HG02973 (cell line): ENCODE data around the gene PDIA2.

ENCODE experiments used
- ATAC-seq: cut with Tn5 transposase; IDR thresholded peaks from one replicate; pipeline ENCODE4 v1.9.1; 2021; ENCODE audit warnings: moderate library complexity; ENCODE audit not compliant: unreplicated experiment

PDIA2 gene

GRCh38 chr16:280005-280460 lies 2.9 kb upstream of the PDIA2 start:
- no peak for ATAC-seq

- ATAC-seq = no peak
These were observed 2.4 kb upstream of the PDIA2 start, which contains the start of gene ARHGDIG for GRCh38 chr16:280552-280951. TSS of gene ARHGDIG (plus strand) at chr16:280591. CDS start at chr16:280681, 90 bp downstream.

- no peak for ATAC-seq
These were observed 1.8 kb upstream of the PDIA2 start for GRCh38 chr16:280991-281659.

DNA sequence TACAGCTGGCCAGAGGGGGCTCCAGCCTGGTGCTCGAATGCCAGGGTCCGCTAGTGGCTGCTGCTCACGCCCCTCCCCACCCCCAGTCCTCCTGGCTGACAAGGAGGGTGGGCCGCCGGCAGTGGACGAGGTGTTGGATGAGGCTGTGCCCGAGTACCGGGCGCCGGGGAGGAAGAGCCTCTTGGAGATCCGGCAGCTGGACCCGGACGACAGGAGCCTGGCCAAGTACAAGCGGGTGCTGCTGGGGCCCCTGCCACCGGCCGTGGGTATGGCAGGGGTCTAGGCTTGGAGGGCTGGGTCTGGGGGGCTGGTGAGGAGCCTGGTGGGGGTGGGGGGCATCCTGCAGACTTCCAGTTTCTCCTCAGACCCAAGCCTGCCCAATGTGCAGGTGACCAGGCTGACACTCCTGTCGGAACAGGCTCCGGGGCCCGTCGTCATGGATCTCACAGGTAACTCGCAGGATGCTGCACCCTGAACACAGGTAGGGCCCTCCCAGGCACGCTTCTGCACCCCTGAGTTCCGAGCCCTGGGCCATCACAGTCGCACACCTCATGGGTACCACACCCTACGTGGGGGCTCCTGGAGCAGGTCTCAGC lies 1.2 kb upstream of the PDIA2 start:
- ATAC-seq = no peak

- no peak for ATAC-seq
These were observed 473 bp upstream of the PDIA2 start for GRCh38 chr16:282491-282890.

DNA sequence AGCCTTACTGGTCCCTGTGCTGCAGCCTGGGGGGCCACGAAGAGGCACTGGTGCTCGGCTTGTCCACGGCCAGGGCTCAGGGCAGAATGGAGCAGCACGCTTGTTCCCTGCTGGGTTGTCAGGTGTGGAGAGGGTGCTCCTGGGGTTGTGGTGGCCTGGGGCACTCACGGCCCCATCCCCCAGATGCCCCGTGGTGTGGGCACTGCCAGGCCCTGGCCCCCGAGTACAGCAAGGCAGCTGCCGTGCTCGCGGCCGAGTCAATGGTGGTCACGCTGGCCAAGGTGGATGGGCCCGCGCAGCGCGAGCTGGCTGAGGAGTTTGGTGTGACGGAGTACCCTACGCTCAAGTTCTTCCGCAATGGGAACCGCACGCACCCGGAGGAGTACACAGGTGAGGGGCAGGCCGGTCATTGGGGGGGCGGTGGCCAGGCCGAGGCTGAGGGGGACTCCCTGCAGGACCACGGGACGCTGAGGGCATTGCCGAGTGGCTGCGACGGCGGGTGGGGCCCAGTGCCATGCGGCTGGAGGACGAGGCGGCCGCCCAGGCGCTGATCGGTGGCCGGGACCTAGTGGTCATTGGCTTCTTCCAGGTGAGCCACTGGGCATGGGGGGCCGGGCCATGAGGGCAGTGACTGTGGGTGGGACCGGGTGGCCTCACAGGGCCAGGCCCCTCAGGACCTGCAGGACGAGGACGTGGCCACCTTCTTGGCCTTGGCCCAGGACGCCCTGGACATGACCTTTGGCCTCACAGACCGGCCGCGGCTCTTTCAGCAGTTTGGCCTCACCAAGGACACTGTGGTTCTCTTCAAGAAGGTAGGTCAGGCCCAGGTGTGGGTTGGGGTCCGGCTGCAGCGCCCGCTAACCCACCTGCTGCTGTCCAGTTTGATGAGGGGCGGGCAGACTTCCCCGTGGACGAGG lies 1.5 kb downstream of the PDIA2 start:
- no peak for ATAC-seq

GRCh38 chr16:285146-286055 lies 2.4 kb downstream of the PDIA2 start:
- ATAC-seq = no peak

GRCh38 chr16:286491-287297 lies 3.7 kb downstream of the PDIA2 start:
- ATAC-seq = no peak

GRCh38 chr16:287298-287811 lies 4.4 kb downstream of the PDIA2 start:
- ATAC-seq = no peak

GRCh38 chr16:287981-288920 lies 5.3 kb downstream of the PDIA2 start:
- no peak for ATAC-seq

GRCh38 chr16:289395-289997 lies 6.5 kb downstream of the PDIA2 start:
- ATAC-seq = no peak

GRCh38 chr16:290015-290680 lies 7.2 kb downstream of the PDIA2 start:
- no peak for ATAC-seq

GRCh38 chr16:290681-291405 lies 7.9 kb downstream of the PDIA2 start:
- ATAC-seq = no peak

GRCh38 chr16:291539-291938 lies 8.6 kb downstream of the PDIA2 start:
- no peak for ATAC-seq

DNA sequence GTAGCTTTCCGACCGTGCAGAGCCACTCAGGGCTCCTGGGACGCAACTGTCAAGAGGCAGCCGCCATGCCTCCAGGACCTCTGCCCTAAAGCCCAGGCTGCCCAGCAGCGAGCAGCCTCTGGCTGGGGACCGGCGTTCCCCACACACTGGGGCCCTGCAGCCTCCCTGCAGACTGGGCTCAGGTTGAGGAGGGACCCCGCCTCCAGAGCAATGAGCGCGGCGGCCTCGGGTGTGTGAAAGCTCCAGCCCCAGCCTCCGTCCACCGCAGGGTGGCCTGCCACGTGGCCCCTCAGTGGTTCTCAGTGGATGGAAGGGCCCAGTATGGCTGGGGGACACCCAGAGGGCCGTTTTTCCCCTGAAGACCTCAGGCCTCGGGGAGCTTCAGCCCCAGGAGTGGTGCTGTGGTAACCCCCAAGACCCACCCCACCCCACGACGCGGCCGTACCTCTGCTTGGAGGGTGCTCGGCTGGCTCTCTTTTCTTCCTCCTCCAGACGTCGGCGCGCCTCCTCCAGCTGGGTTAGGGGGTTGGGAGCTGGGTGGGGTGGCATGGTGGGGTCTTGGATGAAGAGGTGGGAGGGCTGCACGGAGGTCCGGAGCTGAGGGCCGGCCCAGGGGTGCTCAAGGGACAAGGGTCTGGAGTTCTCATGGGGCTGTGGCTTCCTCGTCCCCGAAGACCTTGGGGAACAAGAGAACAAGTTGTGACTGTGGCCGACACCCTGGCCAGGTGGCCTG lies 10.2 kb downstream of the PDIA2 start:
- no peak for ATAC-seq

GRCh38 chr16:296276-296675 lies 13.3 kb downstream of the PDIA2 start:
- no peak for ATAC-seq
